MM.1S (cell line): ENCODE data around the gene LCAT.

ENCODE experiments used
- DNase-seq: peaks from one replicate; pipeline ENCODE4 v3.0.0-alpha.2; 2015
- H2AFZ ChIP-seq: fragments of 300-600 bp; sonication (generic); 2 replicates; pipeline ENCODE4 v1.6.0; 2016; ENCODE audit warnings: antibody characterized with exemption, low read length
- H3F3A ChIP-seq: fragments of 300-600 bp; sonication (generic); 2 replicates; pipeline ENCODE4 v1.6.1; 2016; ENCODE audit warnings: mild to moderate bottlenecking, antibody characterized with exemption, low read length, moderate library complexity, mixed read lengths; ENCODE audit not compliant: insufficient read depth
- H3K27ac ChIP-seq: fragments of 300-600 bp; sonication (generic); 2 replicates; pipeline ENCODE4 v1.5.1; 2016; ENCODE audit warnings: mild to moderate bottlenecking, low read length
- H3K27me3 ChIP-seq: fragments of 300-600 bp; sonication (generic); replicated peaks from 2 replicates; pipeline ENCODE4 v1.6.0; 2016; ENCODE audit warnings: low read length; ENCODE audit not compliant: insufficient read depth
- H3K36me3 ChIP-seq: fragments of 300-600 bp; sonication (generic); replicated peaks from 2 replicates; pipeline ENCODE4 v1.6.1; 2016; ENCODE audit warnings: mild to moderate bottlenecking, low read length, mixed read lengths; ENCODE audit not compliant: insufficient read depth
- H3K4me1 ChIP-seq: fragments of 300-600 bp; sonication (generic); 2 replicates; pipeline ENCODE4 v1.6.1; 2016; ENCODE audit warnings: low read length, mixed read lengths
- H3K4me2 ChIP-seq: fragments of 300-600 bp; sonication (generic); 2 replicates; pipeline ENCODE4 v1.6.0; 2016; ENCODE audit warnings: low read depth, low read length
- H3K4me3 ChIP-seq: fragments of 300-600 bp; sonication (generic); 2 replicates; pipeline ENCODE4 v1.5.1; 2016; ENCODE audit warnings: low read length, mixed read lengths
- H3K79me2 ChIP-seq: fragments of 300-600 bp; sonication (generic); 2 replicates; pipeline ENCODE4 v1.6.1; 2016; ENCODE audit warnings: mixed run types, low read length, mixed read lengths
- H3K9ac ChIP-seq: fragments of 300-600 bp; sonication (generic); 2 replicates; pipeline ENCODE4 v1.6.1; 2016; ENCODE audit warnings: low read length, mixed read lengths
- H3K9me2 ChIP-seq: fragments of 300-600 bp; sonication (generic); replicated peaks from 2 replicates; pipeline ENCODE4 v1.6.1; 2016; ENCODE audit warnings: mild to moderate bottlenecking, low read length, mixed read lengths; ENCODE audit not compliant: insufficient read depth
- H3K9me3 ChIP-seq: fragments of 300-600 bp; sonication (generic); replicated peaks from 2 replicates; pipeline ENCODE4 v1.6.1; 2016; ENCODE audit warnings: mild to moderate bottlenecking, low read length, mixed read lengths; ENCODE audit not compliant: insufficient read depth
- H4K20me1 ChIP-seq: fragments of 300-600 bp; sonication (generic); 2 replicates; pipeline ENCODE4 v1.6.1; 2016; ENCODE audit warnings: mild to moderate bottlenecking, low read length, moderate library complexity, mixed read lengths; ENCODE audit not compliant: insufficient read depth
- EZH2 ChIP-seq: fragments of 300-600 bp; sonication (generic); optimal IDR thresholded peaks from 2 replicates; pipeline ENCODE3; 2017; ENCODE audit warnings: low read depth, mild to moderate bottlenecking, antibody characterized with exemption, low read length, mixed read lengths
- EZH2phosphoT487 ChIP-seq: fragments of 300-600 bp; sonication (generic); IDR thresholded peaks from 2 replicates; pipeline ENCODE4 v1.6.1; 2018; ENCODE audit warnings: antibody characterized with exemption, low read length
- TF ChIP-seq, protein P1 (sequence below): fragments of 300-600 bp; sonication (generic); IDR thresholded peaks from 2 replicates; pipeline ENCODE4 v1.5.1; 2016; ENCODE audit warnings: antibody characterized with exemption, low read length, mixed read lengths

Gene LCAT

DNA sequence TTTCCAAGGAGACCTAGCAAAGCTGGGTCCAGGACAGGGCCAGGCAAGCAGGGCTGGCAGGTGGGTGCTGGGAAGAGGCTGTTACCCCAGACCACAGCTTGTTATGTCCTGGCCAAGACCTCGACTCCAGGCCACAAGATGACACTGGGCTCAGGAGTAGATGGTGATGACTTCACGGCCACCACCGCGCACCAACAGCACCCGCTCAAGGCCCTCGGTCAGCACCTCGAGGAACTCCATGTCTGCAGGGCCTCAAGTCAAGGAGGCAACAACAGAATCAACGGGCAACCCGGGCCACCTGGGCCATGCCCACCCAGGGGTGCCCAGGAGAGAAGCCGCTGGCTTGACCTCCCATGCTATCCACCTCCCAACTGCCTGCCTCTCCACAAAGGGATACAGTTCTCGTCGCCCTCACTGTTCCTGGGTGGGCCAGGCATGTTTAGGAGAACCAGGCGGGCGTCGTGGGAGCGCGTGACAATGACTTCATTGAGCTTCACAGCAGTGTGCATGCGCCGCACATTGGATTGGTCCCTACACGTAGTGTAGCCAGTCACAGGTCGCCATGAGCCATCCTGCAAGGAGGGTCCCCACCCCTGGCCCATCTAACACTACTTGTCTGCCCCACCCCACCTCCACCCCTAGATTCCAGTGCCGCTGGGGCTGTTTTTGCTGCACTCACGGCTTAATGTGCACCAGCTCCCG lies 921 bp upstream of the LCAT start:
- no peak overlapping the region for H3K27ac ChIP-seq
- H3K4me3 ChIP-seq: no peak overlapping the region
- no peak overlapping the region for H2AFZ ChIP-seq
- TF ChIP-seq EZH2 (no peak), EZH2phosphoT487 (no peak)
- TF ChIP-seq, protein P1, sequence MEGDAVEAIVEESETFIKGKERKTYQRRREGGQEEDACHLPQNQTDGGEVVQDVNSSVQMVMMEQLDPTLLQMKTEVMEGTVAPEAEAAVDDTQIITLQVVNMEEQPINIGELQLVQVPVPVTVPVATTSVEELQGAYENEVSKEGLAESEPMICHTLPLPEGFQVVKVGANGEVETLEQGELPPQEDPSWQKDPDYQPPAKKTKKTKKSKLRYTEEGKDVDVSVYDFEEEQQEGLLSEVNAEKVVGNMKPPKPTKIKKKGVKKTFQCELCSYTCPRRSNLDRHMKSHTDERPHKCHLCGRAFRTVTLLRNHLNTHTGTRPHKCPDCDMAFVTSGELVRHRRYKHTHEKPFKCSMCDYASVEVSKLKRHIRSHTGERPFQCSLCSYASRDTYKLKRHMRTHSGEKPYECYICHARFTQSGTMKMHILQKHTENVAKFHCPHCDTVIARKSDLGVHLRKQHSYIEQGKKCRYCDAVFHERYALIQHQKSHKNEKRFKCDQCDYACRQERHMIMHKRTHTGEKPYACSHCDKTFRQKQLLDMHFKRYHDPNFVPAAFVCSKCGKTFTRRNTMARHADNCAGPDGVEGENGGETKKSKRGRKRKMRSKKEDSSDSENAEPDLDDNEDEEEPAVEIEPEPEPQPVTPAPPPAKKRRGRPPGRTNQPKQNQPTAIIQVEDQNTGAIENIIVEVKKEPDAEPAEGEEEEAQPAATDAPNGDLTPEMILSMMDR: no peak
- no peak overlapping the region for H3K4me2 ChIP-seq
- no peaks in the 10 kb centered on the region; the same call in 1 of the 2 replicates for H3K36me3 ChIP-seq
- H3F3A ChIP-seq: 0 out of 2 replicates have a peak, but pooled peaks cover 2% of the 10 kb centered on the region
- no peaks in the 10 kb centered on the region for H3K4me1 ChIP-seq
- DNase-seq: no peak
- H3K9ac ChIP-seq: no peak overlapping the region
- H3K9me3 ChIP-seq: no peaks in the 10 kb centered on the region
- H3K27me3 ChIP-seq: no peaks in the 10 kb centered on the region
- no peaks in the 10 kb centered on the region for H4K20me1 ChIP-seq
- no peaks in the 10 kb centered on the region for H3K9me2 ChIP-seq
- H3K79me2 ChIP-seq: no peaks in the 10 kb centered on the region

DNA sequence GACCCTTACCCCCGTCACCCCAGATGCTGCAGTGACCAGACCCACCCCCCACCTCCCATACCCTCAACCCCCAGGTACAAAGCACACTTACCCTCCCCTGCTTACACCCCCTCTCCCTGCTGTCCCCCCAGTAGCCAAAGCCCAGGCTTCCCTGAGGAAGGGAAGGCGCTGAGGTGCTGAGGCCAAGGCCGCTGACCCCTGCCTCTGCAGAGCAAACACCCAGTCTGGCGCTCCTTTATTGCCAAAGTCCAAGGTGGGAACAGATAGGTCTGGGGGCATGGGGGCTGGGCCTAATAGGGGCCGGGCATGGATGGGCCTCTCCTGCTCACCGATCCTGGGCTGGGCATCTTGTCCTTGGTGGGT lies 683 bp downstream of the LCAT start:
- no peak for TF ChIP-seq EZH2
- no peak for TF ChIP-seq EZH2phosphoT487
- TF ChIP-seq, protein P1: no peak
- Histone ChIP-seq H3K27me3 (no peaks in the 10 kb centered on the region), H4K20me1 (no peaks in the 10 kb centered on the region), H3K4me2 (no peak overlapping the region), H3F3A (0 out of 2 replicates have a peak, but pooled peaks cover 2% of the 10 kb centered on the region), H3K79me2 (no peaks in the 10 kb centered on the region), H3K4me3 (no peak overlapping the region), H3K9me3 (no peaks in the 10 kb centered on the region), H3K9ac (no peak overlapping the region), H3K36me3 (no peaks in the 10 kb centered on the region; the same call in 1 of the 2 replicates), H3K9me2 (no peaks in the 10 kb centered on the region), H3K4me1 (no peaks in the 10 kb centered on the region), H3K27ac (no peak overlapping the region), H2AFZ (no peak overlapping the region)
- no peak for DNase-seq

DNA sequence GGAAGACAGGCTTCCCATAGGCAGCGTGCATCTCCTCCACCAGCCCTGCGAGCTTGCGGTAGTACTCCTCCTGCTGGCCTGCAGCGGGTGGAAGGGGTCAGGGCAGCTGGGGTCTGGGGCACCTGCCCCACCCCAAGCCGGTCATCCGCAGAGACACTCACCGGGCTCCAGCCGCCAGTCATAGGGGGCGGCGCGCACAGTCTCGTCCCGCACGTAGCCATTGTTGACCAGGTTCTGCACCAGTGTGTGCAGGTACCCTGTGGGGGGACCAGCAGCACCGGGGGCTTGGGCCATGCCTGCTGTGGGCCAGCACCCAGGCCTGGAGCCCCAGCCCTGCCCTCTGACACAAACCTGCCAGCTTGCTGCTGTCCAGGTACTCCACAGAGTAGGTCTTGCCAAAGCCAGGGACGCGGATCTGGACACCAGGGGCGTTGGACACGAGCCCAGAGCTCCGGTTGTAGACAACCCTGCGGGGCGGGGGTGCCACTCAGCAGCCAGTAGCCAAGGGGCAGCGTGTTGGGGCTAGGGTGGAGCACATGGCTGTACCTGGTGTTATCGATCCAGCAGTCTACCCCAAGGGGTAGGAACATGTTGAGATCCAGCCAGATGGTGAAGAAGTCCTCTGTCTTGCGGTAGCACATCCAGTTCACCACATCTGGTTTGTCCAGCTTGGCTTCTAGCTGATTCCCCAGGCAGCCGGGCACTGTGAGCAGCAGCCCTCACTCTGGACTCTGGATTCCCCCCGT lies 1.2 kb downstream of the LCAT start:
- H3K4me3 ChIP-seq: no peak overlapping the region
- 0 out of 2 replicates have a peak, but pooled peaks cover 2% of the 10 kb centered on the region for H3F3A ChIP-seq
- H3K27me3 ChIP-seq: no peaks in the 10 kb centered on the region
- H3K27ac ChIP-seq: no peak overlapping the region
- H3K4me1 ChIP-seq: no peaks in the 10 kb centered on the region; the same call in 1 of the 2 replicates
- H3K4me2 ChIP-seq: no peak overlapping the region
- H3K36me3 ChIP-seq: no peaks in the 10 kb centered on the region; the same call in 1 of the 2 replicates
- H3K79me2 ChIP-seq: no peaks in the 10 kb centered on the region
- no peak overlapping the region for H2AFZ ChIP-seq
- no peaks in the 10 kb centered on the region for H3K9me3 ChIP-seq
- no peaks in the 10 kb centered on the region for H4K20me1 ChIP-seq
- no peaks in the 10 kb centered on the region for H3K9me2 ChIP-seq
- TF ChIP-seq EZH2 (no peak), EZH2phosphoT487 (no peak)
- no peak for DNase-seq
- no peak overlapping the region for H3K9ac ChIP-seq

DNA sequence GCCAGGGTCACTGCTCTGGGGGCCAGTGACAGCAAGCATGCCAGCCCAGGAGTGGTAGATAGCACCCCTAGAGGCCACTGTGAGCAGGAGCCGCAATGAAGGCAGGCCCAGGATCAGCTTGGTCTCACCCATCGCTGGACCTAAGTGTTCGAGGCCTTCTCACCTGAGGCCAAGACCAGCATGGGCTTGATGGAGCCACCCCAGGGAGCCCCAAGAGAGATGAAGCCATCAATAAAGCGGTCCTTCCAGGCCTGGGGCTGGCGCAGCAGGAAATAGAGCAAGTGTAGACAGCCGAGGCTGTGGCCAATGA lies 1.8 kb downstream of the LCAT start:
- H3K9me2 ChIP-seq: no peaks in the 10 kb centered on the region
- H3F3A ChIP-seq: peaks cover 6% of the 10 kb centered on the region
- no peak overlapping the region for H2AFZ ChIP-seq
- peaks cover 4% of the 10 kb centered on the region for H3K4me1 ChIP-seq
- H3K27me3 ChIP-seq: no peaks in the 10 kb centered on the region
- no peaks in the 10 kb centered on the region; the same call in 1 of the 2 replicates for H3K36me3 ChIP-seq
- H3K79me2 ChIP-seq: peaks cover 4% of the 10 kb centered on the region
- TF ChIP-seq EZH2phosphoT487 (no peak), EZH2 (no peak)
- TF ChIP-seq, protein P1: peak; percentile 69
- no peak overlapping the region for H3K27ac ChIP-seq
- H3K4me2 ChIP-seq: no peak overlapping the region
- H4K20me1 ChIP-seq: no peaks in the 10 kb centered on the region
- no peaks in the 10 kb centered on the region for H3K9me3 ChIP-seq
- H3K9ac ChIP-seq: no peak overlapping the region
- DNase-seq: peak; percentile 26
- H3K4me3 ChIP-seq: no peak overlapping the region
